Gastroesophageal sphincter (tissue), 3 donors: ENCODE data around the gene GAL3ST3.

Source experiments
- EP300 ChIP-seq: sonication (generic); formaldehyde crosslinking; IDR thresholded peaks from one replicate; pipeline ENCODE4 v1.6.1; 2017; ENCODE audit warnings: antibody characterized with exemption, mild to moderate bottlenecking
- POLR2A ChIP-seq, 2 donors: fragments of 450-650 bp; IDR thresholded peaks; one replicate each; pipeline ENCODE4 v1.6.1; 2017; ENCODE audit warnings: antibody characterized with exemption in 2 of 2, mild to moderate bottlenecking in 2 of 2, moderate library complexity in 1 of 2
- POLR2AphosphoS5 ChIP-seq: sonication (generic); formaldehyde crosslinking; IDR thresholded peaks from one replicate; pipeline ENCODE4 v1.6.1; 2017; ENCODE audit warnings: antibody characterized with exemption
- TF ChIP-seq, protein P1 (sequence below), 4 experiments: fragments of 200-600 bp in 2 of 4; fragments of 450-650 bp in 2 of 4; sonication (generic) in 1 of 4; IDR thresholded peaks; one replicate each; pipeline ENCODE4 v1.5.1; 2017 to 2019; ENCODE audit warnings: antibody characterized with exemption in 4 of 4, mild to moderate bottlenecking in 2 of 4, moderate library complexity in 2 of 4

DNA sequence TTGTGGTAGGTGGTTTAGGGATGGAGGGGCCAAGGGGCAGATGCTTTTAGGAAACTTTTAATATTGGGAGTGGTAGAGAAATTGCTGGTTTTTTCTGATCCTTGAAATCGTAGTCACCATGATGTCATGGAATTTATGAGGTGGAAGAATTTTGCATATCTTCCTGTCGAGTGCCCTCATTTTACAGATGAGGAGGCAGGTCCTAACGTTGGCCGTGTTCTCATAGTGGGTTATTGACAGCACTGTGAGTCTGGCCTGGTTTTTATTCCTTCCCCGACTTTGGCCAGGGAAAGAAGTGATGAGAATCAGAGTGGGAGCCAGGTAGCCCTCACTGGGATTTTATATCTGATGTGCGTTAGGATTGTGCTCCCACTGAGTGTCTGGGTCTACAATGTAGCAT is 12.3 kb upstream of the GAL3ST3 start:
- TF ChIP-seq, protein P1, sequence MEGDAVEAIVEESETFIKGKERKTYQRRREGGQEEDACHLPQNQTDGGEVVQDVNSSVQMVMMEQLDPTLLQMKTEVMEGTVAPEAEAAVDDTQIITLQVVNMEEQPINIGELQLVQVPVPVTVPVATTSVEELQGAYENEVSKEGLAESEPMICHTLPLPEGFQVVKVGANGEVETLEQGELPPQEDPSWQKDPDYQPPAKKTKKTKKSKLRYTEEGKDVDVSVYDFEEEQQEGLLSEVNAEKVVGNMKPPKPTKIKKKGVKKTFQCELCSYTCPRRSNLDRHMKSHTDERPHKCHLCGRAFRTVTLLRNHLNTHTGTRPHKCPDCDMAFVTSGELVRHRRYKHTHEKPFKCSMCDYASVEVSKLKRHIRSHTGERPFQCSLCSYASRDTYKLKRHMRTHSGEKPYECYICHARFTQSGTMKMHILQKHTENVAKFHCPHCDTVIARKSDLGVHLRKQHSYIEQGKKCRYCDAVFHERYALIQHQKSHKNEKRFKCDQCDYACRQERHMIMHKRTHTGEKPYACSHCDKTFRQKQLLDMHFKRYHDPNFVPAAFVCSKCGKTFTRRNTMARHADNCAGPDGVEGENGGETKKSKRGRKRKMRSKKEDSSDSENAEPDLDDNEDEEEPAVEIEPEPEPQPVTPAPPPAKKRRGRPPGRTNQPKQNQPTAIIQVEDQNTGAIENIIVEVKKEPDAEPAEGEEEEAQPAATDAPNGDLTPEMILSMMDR (IDR thresholded peaks at IDR 0.05) = no peak
- TF ChIP-seq POLR2AphosphoS5 = no peak
- TF ChIP-seq POLR2A (IDR thresholded peaks at IDR 0.05) = no peak
- no peak for TF ChIP-seq EP300
